Islet of Langerhans (tissue), 1 donor: ENCODE measurements around the gene EMC8.
"Not testable (repeated sequence)": the region's sequence is repeated elsewhere in the genome, so short reads cannot be mapped to it uniquely, and the experiment has no call there.

Source experiments
- FAIRE-seq: peaks from one replicate; lab custom pipeline; 2011; peaks lifted over from hg19 to GRCh38; lab: Jason Lieb, UNC

The EMC8 gene

GRCh38 chr16:85799497-85800320, at the start of gene EMC8, which contains the start of gene COX4I1:
EMC8 (minus strand) TSS chr16:85799544; CDS start chr16:85799295, 249 bp downstream.
COX4I1 (plus strand) TSS chr16:85799695; CDS start chr16:85801206, 1,511 bp downstream.
- FAIRE-seq: no peak

DNA sequence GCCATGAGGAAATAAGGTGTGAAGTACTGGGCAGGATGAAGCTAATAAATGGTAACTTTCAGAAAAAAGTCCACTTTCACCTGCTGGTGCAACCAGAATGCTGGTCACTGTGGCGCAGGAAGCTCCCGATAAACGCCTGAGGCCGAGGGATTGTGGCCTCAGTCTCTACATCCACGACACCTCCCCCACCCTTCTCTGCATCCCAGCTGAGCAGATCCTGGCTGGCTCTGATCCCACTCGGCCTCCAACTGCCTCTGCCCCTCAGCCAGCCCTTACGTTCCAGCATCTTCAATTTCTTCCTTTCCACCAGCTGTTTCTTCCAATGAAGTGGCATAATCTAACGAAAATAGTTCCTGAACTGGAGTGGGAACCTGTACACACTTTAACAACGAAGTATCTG, 49.6 kb upstream of the EMC8 start:
- no peak for FAIRE-seq

DNA sequence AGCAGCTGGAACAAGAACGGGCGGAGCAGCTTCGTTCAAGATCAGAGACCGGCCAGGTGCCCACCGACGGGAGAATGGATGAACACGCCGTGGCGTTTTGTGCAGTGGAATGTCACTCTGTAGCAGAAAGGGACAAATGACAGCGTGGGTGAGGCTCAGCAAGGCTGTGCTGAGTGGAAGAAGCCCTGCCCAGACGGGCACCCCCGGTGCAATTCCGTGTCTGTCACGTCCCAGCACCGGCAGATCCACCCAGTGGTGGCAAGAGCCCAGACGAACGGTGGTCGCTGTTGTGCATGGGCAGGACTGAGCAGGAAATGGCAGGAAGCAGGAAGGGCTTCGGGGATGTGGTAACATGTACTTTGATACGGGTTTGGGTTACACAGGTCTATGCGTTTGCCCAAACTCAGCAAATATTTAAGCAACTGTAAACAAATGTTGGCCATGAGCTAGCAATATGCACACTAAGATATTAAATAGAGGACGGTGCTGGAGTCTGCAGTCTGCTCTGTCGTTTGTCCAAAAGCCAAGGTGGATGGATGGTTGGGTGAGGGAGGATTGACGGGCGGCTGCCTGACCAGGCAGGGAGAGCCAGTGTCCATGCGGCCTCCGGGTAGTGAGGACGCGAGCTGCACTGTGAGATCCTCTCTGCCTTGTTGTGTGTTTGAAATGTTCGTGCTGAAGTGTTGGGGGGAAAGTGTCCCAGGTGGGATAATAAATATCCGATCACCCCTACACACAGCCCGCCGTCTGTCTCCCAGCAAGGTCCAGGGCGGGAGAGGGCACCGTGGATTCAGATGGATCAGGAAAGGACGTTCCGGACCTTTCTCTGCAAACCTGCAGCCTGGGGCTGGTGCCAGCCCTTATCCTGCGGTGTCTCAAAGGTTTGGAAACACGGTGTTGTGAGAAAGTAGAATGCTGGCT, 48.6 kb upstream of the EMC8 start:
- no peak for FAIRE-seq

DNA sequence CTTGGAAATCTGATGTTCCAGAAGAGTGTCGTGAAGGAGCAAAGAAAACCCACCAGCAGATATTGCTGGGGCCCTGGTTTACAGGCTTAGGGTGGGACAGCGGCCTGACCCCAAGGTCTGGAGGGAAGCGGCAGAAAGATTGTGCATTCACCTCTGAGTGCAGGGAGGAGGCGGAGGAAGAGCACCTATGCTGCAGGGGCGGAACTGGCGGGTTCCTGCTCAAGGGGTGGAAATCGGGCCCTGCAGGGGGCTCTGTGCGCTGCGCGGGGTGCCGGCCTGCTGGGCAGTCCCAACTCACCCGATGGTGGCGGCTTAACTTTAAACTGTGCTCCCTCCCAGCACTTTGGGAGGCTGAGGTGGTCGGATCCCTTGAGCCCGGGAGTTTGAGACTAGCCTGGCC, 47.7 kb upstream of the EMC8 start:
- FAIRE-seq: no peak

GRCh38 chr16:85846461-85846860, 47.1 kb upstream of the EMC8 start:
- no peak for FAIRE-seq

GRCh38 chr16:85845266-85845665, 45.9 kb upstream of the EMC8 start:
- FAIRE-seq: no peak

DNA sequence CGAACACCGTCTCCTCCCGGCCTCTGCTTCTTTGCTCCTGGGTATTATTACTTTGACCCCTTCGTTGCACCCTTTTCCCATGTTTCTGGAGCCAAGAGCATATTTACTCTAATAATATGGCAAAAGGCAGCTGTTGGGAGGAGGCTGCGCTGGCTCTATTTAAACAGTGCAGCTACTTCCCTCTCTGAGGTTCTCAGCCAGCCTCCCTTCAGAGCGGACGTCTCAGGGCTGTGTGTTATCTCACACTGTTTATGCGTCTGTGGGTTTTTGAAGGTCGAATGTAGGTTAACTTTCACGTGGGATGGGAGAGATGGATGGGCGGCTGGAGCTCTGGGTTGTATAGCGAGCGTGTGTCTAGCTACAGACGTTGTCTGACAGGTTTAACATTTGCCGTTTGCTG, 45.4 kb upstream of the EMC8 start:
- no peak for FAIRE-seq

GRCh38 chr16:85844169-85844481, 44.8 kb upstream of the EMC8 start:
- FAIRE-seq: no peak

DNA sequence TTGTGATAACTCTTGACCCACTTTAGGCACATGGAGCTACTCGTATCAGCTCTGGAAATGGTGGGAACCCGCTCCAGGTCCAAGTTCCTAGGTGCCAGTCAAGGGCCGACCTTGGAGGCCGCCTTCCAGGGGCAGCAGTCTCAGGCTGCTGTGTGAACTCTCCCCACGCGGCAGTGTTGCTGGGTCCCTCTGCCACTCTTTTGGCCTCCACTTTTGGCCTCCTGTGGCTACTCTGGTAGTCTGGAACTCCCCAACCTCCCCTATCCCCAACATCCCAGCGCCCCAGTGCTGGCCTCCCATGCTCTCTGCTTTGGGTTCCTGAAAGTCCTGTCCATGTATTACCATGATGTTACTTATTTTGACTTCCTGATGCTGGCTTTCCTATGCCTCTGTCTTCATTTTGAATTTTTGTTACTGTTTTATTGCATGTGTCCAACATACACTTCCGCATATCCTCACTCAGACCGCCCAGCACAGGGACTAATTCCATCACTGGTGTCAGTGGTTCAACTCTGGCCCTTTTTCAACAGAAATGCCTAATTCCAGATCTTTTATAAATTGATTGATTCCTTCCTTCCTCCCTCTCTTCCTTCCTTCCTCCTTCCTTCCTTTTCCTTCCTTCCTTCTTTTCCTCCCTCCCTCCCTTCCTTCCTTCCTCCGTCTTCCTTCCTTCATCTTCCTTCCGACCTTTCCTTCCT, 44.3 kb upstream of the EMC8 start:
- FAIRE-seq: no peak

DNA sequence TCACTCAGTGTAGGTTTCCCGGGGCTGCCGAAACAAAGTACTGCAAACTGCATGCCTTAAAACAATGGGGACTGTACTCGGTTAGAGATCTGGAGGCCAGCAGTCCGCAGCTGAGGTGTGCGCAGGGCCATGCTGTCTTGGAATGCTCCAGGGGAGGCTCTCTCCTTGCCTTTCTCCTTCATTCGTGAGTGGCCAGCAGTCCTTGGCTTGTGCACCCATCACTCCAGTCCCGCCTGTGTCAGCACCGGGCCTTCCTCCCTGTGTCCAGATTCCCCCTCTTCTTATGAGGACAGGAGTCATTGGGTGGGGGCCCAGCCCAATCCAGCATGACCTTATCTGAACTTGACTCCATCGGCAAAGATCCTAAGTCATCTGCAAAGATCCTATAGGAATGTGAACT, 43.5 kb upstream of the EMC8 start:
- FAIRE-seq: no peak

DNA sequence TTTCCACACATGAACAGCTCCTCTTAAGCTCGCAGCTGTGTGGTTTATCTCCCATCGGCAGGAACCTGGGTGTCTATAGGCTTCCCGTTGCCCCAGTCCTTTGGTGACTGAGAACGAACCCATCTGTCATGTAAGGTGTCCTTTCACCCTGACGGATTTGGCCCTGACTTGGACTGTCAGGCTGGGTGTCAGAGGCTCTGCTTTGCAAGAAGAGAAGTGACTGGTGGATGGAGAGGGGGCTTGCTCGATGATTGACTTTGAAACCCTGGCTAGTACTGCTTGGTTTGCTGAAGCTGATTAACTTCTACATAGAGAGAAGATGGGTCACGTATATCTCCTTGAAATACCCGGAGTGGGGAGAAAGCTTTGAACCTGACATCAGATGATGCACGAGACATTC, 43.1 kb upstream of the EMC8 start:
- no peak for FAIRE-seq

GRCh38 chr16:85840801-85841200, 41.5 kb upstream of the EMC8 start:
- FAIRE-seq: no peak

DNA sequence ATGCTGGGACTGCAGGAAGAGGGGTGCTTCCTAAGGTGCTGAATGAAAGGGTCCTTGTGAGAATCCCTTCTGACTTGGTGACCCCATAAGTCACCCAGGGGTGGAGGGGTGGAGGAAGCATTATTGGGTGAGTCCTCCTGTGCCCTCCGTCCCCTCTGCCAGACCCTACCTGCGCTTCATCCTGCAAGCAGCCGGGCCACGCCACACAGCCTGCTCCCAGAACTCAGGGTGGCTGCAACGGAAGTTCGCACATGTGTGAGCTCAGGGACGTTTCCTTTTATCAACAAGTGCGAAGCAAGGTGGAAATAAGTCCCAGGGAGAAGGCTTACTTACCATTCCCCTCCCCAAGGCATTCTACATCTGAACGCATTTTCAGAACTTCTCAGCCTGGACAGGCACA, 41.1 kb upstream of the EMC8 start:
- FAIRE-seq: no peak

GRCh38 chr16:85839681-85840240, 40.4 kb upstream of the EMC8 start:
- FAIRE-seq: no peak

- no peak for FAIRE-seq
These were observed 39.7 kb upstream of the EMC8 start for GRCh38 chr16:85838876-85839585.

GRCh38 chr16:85838381-85838780, 39.0 kb upstream of the EMC8 start:
- FAIRE-seq: no peak

- FAIRE-seq: not testable (repeated sequence)
These were observed 38.3 kb upstream of the EMC8 start for GRCh38 chr16:85837654-85838053.

GRCh38 chr16:85836706-85837582, 37.6 kb upstream of the EMC8 start:
- no peak for FAIRE-seq

GRCh38 chr16:85835956-85836705, 36.8 kb upstream of the EMC8 start:
- FAIRE-seq: no peak

DNA sequence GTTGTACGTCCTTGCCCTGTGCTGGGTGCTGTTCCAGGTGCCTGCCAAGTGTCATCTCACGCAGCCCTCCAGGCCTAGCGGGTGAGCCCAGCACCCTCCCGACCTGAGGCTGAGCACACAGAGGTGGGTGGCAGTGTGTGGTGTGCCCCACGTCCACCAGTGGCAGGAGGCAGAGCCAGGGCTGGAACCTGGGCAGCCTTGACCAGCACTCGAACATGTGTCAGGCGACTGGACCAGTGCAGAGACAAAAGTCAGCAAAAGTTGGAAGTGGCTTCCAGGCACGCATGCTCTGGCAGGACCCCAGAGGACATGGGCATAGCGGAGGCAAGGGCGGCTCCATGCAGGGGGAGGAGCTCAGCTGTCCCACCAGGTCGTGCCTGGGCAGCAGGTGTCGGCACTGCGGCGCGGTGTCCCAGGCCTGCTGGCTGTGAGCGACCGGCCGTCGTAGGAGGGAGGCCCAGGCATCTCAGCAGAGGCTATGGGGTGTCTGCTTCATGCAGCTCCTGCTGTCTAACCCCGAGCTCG, 35.9 kb upstream of the EMC8 start:
- FAIRE-seq: no peak
